Adrenal gland (tissue), 5 donors: ENCODE data around the gene UHMK1.

Source experiments
- POLR2A ChIP-seq, 2 donors: fragments of 450-650 bp; IDR thresholded peaks; one replicate each; pipeline ENCODE4 v1.6.1; 2017; ENCODE audit warnings: antibody characterized with exemption in 2 of 2, mild to moderate bottlenecking in 2 of 2, moderate library complexity in 1 of 2
- TF ChIP-seq, protein P1 (sequence below), 6 experiments: fragments of 450-650 bp in 4 of 6; fragments of 200-600 bp in 2 of 6; sonication (generic) in 1 of 6; IDR thresholded peaks; 1 replicate in 5 of 6; 2 replicates in 1 of 6; pipeline versions ENCODE4 v1.5.1 to v1.8.0; 2016 to 2021; ENCODE audit warnings: antibody characterized with exemption in 6 of 6, mild to moderate bottlenecking in 2 of 6, moderate library complexity in 1 of 6
- donor health status: DM: no; HTN: no; CAD: no.

DNA sequence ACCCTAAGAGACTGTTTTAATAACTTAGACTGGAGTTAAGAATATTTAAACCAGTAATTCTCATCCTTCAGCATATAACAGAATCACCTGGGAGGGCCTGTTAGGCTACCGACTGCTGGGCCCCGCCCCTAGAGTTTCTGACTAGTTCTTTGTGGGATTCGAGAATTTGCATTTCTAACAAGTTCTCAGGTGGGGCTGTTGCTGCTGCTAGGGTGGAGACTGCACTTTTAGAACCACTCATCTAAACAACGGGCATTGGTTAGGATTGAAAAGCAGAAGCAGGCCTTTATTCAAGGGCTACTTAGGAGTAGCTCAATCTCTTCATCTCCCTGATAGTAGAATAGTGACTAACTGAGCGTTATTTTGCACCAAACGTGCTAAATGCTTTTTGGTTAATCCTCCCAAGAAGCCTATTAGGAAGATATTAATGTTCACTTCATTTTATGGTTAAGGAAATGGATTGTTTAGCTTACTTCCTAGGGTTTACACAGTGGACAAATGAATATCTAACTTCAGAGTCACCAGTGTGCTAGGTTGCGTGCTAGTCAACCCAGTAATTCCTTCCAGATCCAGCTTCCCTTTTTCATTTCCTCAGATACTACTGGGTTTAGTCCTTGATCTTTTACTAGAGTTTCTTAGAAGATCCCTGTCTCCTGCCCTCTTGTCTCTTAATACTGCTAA lies 32.8 kb downstream of the UHMK1 start:
- TF ChIP-seq, protein P1, sequence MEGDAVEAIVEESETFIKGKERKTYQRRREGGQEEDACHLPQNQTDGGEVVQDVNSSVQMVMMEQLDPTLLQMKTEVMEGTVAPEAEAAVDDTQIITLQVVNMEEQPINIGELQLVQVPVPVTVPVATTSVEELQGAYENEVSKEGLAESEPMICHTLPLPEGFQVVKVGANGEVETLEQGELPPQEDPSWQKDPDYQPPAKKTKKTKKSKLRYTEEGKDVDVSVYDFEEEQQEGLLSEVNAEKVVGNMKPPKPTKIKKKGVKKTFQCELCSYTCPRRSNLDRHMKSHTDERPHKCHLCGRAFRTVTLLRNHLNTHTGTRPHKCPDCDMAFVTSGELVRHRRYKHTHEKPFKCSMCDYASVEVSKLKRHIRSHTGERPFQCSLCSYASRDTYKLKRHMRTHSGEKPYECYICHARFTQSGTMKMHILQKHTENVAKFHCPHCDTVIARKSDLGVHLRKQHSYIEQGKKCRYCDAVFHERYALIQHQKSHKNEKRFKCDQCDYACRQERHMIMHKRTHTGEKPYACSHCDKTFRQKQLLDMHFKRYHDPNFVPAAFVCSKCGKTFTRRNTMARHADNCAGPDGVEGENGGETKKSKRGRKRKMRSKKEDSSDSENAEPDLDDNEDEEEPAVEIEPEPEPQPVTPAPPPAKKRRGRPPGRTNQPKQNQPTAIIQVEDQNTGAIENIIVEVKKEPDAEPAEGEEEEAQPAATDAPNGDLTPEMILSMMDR (IDR thresholded peaks at IDR 0.05) = no peak
- TF ChIP-seq POLR2A (IDR thresholded peaks at IDR 0.05) = no peak
